Kidney capillary endothelial cell (primary cell): Measurements from ENCODE around the gene EPHB1.
"Not testable (repeated sequence)": the region's sequence is repeated elsewhere in the genome, so short reads cannot be mapped to it uniquely, and the experiment has no call there.

Experiments
- DNase-seq: peaks from one replicate; pipeline ENCODE4 v3.0.0-alpha.2; 2018; ENCODE audit warnings: low spot score

Gene EPHB1

DNA sequence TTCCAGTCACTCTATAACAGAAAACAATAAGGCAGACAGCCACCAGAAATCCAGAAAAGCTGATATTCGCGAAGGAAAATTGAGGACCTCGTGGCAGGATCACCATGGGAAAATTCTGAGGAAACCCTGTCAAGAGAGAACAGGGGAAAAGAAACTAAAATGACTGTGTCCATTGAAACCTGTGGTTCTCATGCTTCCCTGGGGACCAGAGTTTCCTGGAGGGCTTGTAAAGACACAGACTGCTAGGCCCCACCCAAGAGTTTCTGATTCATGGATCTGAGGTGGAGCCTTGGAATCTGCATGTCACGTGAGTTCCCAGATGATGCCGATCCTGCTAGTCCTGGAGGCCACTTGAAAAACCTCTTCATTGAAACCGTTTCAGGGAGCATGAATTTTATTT, 420.5 kb downstream of the EPHB1 start:
- no peak for DNase-seq

DNA sequence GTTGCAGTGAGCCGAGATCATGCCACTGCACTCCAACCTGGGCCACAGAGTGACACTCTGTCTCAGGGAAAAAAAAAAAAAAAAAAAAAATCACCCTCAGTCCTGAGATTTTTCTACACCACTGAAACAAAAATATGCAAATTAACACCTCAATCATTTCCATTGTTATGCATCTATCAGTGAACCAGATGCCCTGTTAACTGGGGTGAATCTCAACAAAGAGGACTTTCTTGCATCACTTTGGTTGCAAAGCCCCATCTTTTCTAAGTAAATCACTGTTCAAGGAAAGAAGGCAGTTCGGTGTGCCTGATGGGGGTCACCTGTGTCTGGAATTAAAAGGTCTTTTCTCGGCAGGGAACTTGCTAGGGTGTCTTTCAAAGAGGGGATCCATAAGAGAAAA, 421.6 kb downstream of the EPHB1 start:
- no peak for DNase-seq

DNA sequence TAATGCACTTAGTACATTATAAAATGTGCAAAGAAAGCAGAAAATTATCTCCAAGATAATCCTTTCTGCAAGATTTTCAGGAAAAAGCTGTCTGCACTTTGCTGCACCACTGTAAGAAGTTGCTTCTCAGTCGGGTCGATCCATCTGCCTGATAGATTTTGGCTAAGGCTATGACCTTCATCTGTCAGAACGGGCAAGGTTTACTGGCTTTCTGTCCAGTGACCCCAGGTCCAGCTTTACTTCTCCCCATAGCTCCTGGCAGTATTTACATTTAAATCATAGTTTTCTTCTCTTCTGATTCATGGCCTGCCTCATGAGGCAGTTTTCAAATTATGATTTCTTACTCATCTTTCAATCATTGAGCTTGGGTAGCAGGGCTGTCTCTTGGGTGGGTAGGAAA, 422.7 kb downstream of the EPHB1 start:
- DNase-seq, result no peak

DNA sequence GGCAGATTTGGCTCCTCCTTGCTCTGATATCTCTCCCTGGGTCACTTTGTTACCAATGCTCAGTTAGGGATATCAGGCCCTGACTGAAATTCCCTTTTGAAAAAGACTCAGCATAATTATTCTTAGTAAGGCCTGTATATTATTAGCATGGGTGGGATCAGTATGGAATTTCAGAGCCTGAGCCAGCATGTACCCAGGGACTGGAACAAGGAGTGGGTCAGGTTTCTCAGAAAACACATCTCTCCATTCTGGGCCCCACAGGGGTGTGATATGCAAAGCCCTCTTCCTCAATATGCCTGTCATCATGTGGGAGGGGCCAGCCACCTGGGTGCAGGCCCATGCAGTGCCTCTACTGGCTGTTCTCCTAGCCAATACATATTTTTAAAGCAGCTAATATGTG, 423.2 kb downstream of the EPHB1 start:
- DNase-seq, result no peak

DNA sequence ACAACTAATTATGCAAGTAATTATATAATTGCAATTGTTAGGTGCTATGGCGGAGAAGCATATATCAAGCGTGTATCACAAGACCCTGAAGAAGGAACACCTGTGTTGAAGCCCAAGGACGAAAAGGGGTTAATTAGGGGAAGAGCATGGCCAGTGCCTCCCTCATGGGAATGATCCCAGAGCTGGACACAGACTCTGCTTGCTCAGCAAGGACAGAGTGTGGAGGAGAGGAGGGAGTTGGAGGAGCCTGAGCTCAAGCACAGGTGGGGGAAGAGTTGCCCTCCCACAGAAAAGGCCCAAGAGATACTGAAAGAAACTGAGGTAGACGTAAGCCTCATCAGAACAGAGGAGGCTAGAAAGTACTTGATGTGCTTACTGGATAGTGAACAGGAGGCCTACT, 423.7 kb downstream of the EPHB1 start:
- no peak for DNase-seq

DNA sequence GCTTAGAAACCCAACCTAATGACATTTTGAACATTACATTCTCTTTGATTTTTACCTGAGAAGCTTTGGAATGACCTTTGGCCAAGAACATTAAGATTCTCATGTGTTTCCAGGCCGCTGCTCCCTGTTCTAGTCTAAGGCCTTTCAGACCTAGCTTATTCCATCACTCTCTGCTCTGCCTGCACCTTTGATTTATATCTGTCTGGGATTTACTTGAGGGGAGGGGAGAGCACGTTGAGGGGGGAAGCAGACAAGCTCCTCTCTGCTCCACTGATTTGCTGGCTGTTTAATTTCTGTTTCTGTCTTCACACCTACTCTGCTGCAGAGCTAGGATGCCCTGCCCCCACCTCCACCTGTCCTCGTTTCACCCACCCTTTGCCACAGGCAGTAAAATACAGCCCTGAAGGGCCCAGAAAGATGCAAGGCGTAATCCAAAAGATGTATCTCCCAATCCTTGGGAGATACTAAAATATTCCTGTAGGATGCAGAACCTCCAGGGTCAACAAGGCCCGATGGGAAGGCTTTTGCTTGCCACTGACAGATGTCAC, 429.8 kb downstream of the EPHB1 start:
- no peak for DNase-seq

DNA sequence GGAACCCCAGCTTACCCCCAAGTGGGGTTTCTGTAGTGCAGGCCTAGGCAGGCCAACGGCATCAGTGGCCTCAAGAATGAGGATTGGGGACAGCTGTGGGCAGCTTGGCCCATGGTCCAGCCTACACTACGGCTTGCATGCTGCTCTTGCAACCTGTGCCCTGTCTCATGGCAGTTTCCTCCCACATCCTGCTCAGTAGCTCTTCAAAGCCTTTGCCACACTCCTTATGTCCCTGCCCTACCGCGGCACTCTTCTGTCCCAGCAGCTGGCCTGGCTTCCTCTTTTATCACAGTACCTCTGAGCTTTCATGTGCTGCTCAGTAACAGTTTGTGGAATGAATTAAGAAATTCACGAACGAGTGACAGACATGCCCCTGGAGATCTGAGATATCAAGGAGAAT, 431.0 kb downstream of the EPHB1 start:
- no peak for DNase-seq

DNA sequence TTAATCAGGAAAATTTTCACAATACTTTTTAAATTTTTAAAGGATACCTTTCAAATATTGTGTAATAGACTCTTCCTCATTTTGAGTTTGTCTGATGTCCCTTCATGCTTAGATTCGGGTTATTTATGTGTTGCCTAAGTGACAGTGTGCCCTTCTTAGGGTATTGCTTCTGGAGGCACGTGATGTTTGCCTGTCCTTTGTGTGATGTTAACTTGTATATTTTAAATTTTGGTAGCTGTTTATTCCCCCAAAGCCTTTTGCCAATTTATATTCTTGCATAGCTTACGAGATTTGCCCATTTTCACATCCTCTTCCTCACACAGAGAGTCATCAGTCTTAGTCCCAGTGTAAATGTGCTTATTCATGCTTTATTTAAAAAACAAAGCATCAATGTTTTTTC, 433.1 kb downstream of the EPHB1 start:
- DNase-seq, result no peak

DNA sequence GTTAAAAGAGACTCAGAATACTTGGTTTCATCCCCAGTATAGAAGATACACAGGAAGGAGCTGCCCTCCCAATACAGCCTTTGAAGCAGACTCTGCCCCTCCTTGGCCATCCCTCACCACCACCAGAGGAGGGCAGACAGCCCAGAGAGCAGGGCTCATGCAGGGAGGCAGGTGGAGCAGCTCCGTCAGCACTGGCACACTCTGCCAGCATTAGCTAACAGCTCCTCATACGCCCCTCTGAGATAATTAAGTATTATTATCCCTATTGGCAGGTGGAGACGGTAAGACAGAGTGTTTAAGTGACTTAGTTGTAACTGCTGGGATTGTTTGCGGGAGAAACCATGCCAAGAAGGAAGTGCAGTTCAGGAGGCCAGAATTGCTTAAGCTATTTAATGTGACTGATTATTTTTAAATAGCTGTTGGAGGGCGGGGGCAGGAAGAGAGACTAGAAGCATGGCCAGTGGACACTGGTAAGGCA, 434.0 kb downstream of the EPHB1 start:
- no peak for DNase-seq

DNA sequence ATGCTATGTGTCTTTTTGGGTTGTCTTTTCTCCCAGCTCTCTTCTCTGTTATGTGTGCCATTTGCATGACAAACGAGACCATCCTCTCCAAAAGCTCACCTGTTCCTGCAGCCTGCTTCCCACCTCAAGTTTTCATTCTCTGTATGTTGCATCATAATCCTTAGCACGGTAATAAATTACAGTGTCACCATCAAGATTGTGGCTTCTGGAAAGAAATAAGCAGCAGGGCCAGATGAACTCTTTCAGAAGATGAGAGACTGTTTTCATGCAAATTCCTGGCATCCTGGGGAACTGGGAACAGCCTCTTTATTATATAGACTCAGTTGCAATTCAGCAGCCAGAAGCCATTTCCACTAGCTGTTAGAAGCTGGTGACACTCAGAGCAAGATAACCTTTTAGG, 436.7 kb downstream of the EPHB1 start:
- DNase-seq, result no peak

DNA sequence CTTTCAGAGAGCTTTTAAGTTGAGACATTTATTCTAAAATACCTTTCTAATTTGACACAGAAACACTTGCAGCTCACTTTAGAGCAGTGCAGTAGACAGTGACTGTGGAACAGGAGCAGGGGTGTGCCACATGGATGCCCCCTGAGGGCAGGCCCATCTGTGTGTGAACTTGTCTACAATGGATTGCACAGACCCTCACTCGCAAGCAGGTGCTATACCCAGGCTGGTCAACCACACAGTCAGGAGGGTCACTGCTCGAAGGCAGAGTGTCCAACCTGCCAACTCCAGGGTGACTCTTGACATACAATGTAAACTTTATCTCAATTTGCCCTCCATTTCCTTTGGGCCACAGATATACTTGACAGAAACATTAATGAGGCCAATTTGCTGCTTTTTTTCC, 437.2 kb downstream of the EPHB1 start:
- DNase-seq, result no peak

DNA sequence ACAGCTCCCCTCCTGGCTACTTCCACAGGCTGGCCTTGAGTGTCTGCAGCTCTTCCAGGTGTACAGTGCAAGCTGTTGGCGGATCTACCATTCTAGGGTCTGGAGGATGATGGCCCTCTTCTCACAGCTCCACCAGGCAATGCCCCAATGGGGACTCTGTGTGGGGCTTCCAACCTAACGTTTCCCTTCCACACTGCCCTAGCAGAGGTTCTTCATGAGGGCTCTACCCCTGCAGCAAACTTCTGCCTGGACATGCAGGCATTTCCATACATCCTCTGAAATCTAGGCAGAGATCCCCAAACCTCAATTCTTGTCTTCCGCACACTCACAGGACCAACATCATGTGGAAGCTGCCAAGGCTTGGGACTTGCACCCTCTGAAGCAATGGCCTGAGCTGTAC, 438.4 kb downstream of the EPHB1 start:
- not testable (repeated sequence) for DNase-seq

DNA sequence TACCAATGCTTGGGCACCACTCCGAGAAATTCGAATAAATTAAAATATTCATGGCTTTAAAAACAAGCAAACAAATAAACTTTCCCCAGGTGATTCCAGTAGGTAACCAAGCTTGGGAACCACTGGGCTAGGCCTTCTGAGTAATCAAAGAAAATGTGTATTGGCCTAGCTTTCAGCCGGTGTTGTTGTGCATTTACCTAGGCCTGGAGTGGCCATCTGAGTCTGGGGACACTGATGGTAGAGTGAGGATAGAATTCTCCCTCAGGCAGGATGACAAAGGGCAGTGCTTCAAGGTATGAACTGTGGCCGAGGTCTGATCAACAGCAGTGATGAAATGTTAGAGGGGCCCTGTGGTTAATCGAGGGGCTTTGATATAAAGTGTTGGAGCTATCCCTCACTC, 440.5 kb downstream of the EPHB1 start:
- no peak for DNase-seq

DNA sequence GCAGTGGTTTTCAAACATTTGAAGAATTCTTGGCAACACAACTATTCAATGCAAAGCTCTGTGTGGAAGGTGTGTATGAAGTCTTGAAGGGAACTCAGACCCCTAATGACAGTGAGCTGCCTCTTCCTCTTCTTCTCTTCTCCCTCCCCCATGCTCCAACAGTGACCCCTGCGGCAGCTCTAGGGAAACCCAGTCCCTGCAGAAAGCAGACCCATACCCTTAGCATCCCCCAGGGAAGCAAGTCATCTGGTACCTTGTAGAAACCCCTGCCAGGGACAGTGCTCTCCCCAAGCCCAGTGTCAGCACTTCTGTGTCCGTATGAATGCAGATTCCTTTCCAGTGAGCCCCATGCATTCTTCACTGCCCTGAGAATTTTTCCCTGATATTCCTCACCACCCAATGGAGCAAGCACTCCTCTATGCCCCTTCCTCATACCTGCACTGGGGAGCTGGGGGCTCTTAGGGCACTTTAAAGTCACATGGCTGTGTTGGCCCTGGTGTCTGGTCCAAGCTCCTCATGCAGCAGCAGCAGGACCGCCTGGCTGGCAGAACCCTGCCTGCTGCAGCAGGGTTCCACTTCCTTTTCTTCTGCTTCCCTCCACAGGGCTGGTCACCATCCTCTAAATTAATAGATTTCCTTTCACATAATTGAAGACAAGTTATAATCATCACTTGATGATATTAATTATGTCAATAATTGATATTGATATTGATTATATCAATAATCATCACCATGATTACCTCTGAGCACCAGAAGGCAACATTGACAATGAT, 442.5 kb downstream of the EPHB1 start:
- DNase-seq, result no peak

DNA sequence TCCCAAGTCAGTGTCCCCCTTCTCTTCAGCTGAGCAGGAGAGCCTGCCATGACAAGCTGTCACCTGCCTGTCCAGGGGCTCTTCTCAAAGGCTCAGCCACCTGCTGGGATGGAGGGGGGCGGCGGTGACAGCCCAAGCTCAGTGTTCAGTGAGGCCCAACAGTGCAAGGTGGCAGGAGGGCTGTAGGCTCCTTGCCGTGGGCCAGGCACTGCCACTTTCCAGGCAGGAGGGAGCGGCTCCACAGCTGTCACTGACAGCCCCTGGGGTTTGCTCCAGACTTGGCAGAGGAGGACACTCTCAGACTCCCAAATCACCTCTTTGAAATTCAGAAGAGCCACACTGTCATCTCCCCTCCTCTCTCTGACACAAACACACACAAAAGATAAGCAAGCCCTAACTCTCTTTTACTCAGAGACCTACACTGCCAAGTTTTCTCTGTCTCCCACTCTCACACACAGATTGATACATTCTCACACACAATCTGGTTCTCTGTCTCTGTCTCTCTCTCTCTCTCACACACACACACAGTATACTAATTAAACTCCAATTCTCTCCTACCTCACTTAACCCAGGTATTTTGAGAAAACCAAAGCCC, 443.3 kb downstream of the EPHB1 start:
- DNase-seq, result no peak

DNA sequence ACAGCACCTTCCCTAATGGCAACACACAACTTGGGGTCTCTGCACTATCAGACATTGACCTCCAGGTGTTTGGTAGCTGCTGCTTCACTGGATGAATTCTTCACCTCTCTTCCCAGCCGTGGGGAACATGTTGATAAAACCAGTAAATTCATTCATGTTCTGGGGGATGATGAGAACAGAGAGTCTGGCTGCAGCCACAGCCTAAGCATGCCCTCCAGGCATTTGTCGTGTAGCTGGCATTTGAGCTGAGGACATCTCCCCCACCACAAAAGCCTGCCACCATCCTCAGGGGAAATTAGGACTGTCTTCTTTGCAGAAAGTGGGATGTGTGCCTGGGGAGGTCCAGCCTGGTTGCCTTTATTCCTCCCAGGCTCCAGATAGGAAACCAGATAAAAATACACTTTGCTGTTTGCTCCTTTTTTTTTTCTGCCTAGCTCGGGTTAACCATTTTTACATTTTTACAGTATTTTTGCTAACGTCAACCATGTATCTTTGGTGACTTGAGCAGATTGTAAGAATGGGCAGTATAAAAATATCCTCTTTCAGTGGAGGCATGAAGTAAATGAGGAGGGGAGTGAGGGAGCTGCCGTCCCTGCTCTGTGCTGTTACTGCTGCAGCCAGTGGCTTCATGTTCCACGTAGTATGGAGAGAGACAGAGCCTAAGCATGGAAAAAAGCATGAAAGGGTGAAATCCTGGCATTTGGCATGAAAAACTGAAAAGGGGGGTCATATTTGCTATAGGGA, 444.0 kb downstream of the EPHB1 start:
- no peak for DNase-seq

DNA sequence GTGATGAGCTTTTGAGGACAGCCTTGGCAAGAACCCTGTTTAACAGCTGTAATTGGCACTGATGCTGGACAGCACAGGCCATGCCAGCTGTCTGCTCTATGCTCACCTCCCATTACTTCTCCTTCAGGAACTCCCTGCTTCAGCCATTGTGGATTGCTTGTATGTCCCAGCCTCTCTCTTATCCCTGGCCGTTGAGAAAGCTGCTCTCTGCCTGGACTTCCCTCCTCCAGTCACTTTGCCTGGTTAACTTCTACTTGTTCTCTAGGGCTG, 444.5 kb downstream of the EPHB1 start:
- DNase-seq, result no peak

DNA sequence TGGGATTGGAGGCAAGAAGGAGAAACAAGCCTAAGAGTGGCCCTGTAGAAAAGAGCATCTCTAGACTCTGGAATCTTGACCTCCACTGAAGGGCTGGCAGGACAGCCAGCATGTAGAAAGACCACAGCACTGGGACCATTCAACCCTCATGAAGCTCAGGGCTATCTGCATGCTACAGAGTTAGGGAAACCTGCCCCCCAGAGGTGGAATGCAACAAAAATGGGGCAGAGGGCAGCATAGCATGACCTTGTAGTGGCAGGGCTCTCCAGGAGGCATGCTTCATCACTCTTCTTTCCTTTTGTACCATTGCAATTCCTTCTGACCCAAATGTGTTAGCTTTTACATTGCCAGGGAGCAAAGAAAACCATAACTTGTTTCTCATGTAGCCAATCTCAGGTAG, 445.4 kb downstream of the EPHB1 start:
- peak; percentile 2 for DNase-seq

DNA sequence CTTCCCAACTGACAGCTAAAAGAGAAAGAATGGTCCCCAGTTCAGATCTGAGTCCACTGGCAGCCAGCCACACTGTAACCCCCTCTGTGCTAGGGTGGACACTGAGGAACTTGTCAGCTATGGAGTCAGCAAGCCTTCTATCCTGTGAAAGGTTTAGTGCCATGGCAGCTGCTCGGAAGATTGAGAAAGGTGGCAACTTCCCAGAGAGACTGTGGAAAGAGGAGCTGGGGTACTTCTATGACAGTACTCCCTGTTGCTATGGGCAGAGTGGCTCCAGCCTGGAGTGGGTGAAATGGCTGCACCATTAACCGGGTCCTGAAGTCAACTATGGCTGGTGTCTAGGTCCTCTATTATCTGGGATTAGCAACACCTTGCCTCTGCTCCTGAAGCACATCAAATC, 447.2 kb downstream of the EPHB1 start:
- DNase-seq, result no peak

DNA sequence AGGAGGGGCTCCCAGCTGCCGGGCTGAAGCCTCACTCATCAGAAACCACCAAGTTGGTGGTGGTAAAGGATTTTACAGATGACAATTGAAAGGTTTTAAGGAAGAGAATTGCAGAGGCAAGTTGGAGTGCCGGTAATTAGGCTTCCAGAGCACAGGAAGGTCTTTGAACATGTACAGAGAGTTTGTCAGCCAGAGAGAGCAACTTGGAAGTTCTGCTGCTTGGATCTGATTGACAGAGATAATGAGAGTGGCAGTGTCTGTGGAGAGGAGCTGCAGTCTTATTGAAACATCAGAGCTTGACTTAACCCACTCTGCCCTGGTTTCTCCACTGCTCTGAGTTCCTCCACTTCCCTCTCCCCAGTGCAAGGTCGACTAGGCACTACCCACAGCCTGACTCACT, 448.6 kb downstream of the EPHB1 start:
- no peak for DNase-seq

DNA sequence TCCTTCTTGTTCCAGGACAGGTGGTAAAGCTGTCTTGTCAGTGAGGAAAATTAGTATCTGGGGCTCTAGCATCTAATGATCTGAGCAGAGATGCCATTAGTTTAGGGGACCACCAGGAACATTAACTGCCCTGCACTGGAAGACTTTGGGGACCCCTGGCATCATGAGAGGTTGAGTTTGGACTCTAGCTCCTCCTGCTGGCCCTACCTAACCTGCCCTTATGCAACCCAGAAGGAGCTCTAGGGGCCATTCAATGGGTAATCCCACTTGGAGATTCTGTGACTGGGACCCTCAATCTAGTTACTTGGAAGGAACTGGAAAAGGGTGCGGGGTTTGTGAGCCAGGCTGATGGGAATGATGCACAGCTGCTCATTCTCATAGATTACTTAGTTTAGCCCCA, 451.0 kb downstream of the EPHB1 start:
- no peak for DNase-seq

DNA sequence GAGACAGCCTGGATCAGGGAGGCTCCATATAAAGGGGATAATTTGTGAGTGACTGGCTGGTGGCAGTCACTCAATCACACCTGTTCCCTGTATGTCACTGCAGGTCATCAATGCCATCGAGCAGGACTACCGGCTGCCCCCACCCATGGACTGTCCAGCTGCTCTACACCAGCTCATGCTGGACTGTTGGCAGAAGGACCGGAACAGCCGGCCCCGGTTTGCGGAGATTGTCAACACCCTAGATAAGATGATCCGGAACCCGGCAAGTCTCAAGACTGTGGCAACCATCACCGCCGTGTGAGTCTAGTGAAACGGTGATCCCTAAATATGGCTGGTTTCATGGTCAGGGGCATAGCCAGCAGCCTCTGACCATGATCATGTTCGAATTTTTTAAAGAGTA, 453.2 kb downstream of the EPHB1 start:
- no peak for DNase-seq

DNA sequence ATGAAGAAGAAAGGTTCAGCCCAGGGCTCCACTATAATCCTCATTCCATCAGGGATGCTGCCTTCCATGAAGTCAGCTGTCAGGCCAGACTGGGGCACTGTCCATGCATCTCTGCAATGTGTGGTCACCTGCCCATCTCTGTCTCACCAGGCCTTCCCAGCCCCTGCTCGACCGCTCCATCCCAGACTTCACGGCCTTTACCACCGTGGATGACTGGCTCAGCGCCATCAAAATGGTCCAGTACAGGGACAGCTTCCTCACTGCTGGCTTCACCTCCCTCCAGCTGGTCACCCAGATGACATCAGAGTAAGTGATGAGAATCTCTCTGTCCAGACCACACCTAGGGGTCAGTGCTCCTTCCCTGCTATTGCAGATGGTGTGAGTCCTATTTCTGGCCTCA, 454.1 kb downstream of the EPHB1 start:
- DNase-seq, result no peak
